ENCODE results near the gene TTLL4.

Gene TTLL4

GRCh38 chr2:218788529-218789255, 78.1 kb downstream of the TTLL4 start:
- Histone ChIP-seq H3K36me3 (ENCODE audit: control insufficient read depth, insufficient read depth, low read length, severe bottlenecking) (no peaks in the 10 kb centered on the region), H3K27me3 (replicated peaks; ENCODE audit: control insufficient read depth, insufficient read depth, low read length) (no peaks in the 10 kb centered on the region), H3K4me3 (ENCODE audit: low read length) (no peak overlapping the region), H3K4me1 (ENCODE audit: control insufficient read depth, insufficient read depth, low read length) (peaks cover 13% of the 10 kb centered on the region), H3K9ac (ENCODE audit: low read length) (no peak overlapping the region), H3K9me3 (ENCODE audit: control insufficient read depth, low read length) (no peaks in the 10 kb centered on the region)
- DNase-seq (ENCODE audit: low read depth) = peak; percentile 62

GRCh38 chr2:218792433-218792832, 81.8 kb downstream of the TTLL4 start:
- H3K9me3 ChIP-seq (ENCODE audit: control insufficient read depth, low read length) = no peaks in the 10 kb centered on the region
- no peak for DNase-seq (ENCODE audit: low read depth)
- H3K9ac ChIP-seq (ENCODE audit: low read length) = no peak overlapping the region
- H3K36me3 ChIP-seq (ENCODE audit: control insufficient read depth, insufficient read depth, low read length, severe bottlenecking) = no peaks in the 10 kb centered on the region
- no peaks in the 10 kb centered on the region for H3K27me3 ChIP-seq (replicated peaks; ENCODE audit: control insufficient read depth, insufficient read depth, low read length)
- peaks cover 13% of the 10 kb centered on the region for H3K4me1 ChIP-seq (ENCODE audit: control insufficient read depth, insufficient read depth, low read length)
- no peak overlapping the region for H3K4me3 ChIP-seq (ENCODE audit: low read length)

- Histone ChIP-seq H3K27me3 (replicated peaks; ENCODE audit: control insufficient read depth, insufficient read depth, low read length) (peaks cover 3% of the 10 kb centered on the region), H3K9me3 (ENCODE audit: control insufficient read depth, low read length) (no peaks in the 10 kb centered on the region), H3K36me3 (ENCODE audit: control insufficient read depth, insufficient read depth, low read length, severe bottlenecking) (no peaks in the 10 kb centered on the region), H3K9ac (ENCODE audit: low read length) (no peak overlapping the region), H3K4me3 (ENCODE audit: low read length) (no peak overlapping the region), H3K4me1 (ENCODE audit: control insufficient read depth, insufficient read depth, low read length) (no peaks in the 10 kb centered on the region)
- no peak for DNase-seq (ENCODE audit: low read depth)
Measured at GRCh38 chr2:218796691-218797090, 86.1 kb downstream of the TTLL4 start.

- Histone ChIP-seq H3K9ac (ENCODE audit: low read length) (no peak overlapping the region), H3K4me3 (ENCODE audit: low read length) (no peak overlapping the region), H3K36me3 (ENCODE audit: control insufficient read depth, insufficient read depth, low read length, severe bottlenecking) (no peaks in the 10 kb centered on the region), H3K9me3 (ENCODE audit: control insufficient read depth, low read length) (peaks cover under 1% of the 10 kb centered on the region), H3K27me3 (replicated peaks; ENCODE audit: control insufficient read depth, insufficient read depth, low read length) (peaks cover 3% of the 10 kb centered on the region), H3K4me1 (ENCODE audit: control insufficient read depth, insufficient read depth, low read length) (no peaks in the 10 kb centered on the region)
- no peak for DNase-seq (ENCODE audit: low read depth)
Measured at GRCh38 chr2:218798767-218799504, 88.3 kb downstream of the TTLL4 start.

- Histone ChIP-seq H3K27me3 (replicated peaks; ENCODE audit: control insufficient read depth, insufficient read depth, low read length) (peaks cover 3% of the 10 kb centered on the region), H3K4me1 (ENCODE audit: control insufficient read depth, insufficient read depth, low read length) (no peaks in the 10 kb centered on the region), H3K4me3 (ENCODE audit: low read length) (no peak overlapping the region), H3K9me3 (ENCODE audit: control insufficient read depth, low read length) (peaks cover 11% of the 10 kb centered on the region), H3K36me3 (ENCODE audit: control insufficient read depth, insufficient read depth, low read length, severe bottlenecking) (no peaks in the 10 kb centered on the region), H3K9ac (ENCODE audit: low read length) (no peak overlapping the region)
- DNase-seq (ENCODE audit: low read depth) = no peak
Measured at GRCh38 chr2:218799990-218800389, 89.4 kb downstream of the TTLL4 start.

GRCh38 chr2:218802386-218802994, 91.9 kb downstream of the TTLL4 start:
- peaks cover 3% of the 10 kb centered on the region for H3K27me3 ChIP-seq (replicated peaks; ENCODE audit: control insufficient read depth, insufficient read depth, low read length)
- no peak overlapping the region for H3K4me3 ChIP-seq (ENCODE audit: low read length)
- no peaks in the 10 kb centered on the region for H3K36me3 ChIP-seq (ENCODE audit: control insufficient read depth, insufficient read depth, low read length, severe bottlenecking)
- H3K9ac ChIP-seq (ENCODE audit: low read length) = no peak overlapping the region
- no peak for DNase-seq (ENCODE audit: low read depth)
- H3K4me1 ChIP-seq (ENCODE audit: control insufficient read depth, insufficient read depth, low read length) = peaks cover 12% of the 10 kb centered on the region
- H3K9me3 ChIP-seq (ENCODE audit: control insufficient read depth, low read length) = peaks cover 11% of the 10 kb centered on the region

- DNase-seq (ENCODE audit: low read depth) = no peak
- H3K9ac ChIP-seq (ENCODE audit: low read length) = no peak overlapping the region
- no peaks in the 10 kb centered on the region for H3K36me3 ChIP-seq (ENCODE audit: control insufficient read depth, insufficient read depth, low read length, severe bottlenecking)
- H3K4me3 ChIP-seq (ENCODE audit: low read length) = no peak overlapping the region
- H3K27me3 ChIP-seq (replicated peaks; ENCODE audit: control insufficient read depth, insufficient read depth, low read length) = peaks cover 3% of the 10 kb centered on the region
- H3K9me3 ChIP-seq (ENCODE audit: control insufficient read depth, low read length) = peaks cover 11% of the 10 kb centered on the region
- peaks cover 12% of the 10 kb centered on the region for H3K4me1 ChIP-seq (ENCODE audit: control insufficient read depth, insufficient read depth, low read length)
Measured at GRCh38 chr2:218804817-218805216, 94.2 kb downstream of the TTLL4 start.

Measured in adipocyte (in vitro differentiated cells).